HG03139 (cell line): ENCODE measurements around the gene DNAJB9.

Experiments used
- ATAC-seq: cut with Tn5 transposase; IDR thresholded peaks from one replicate; pipeline ENCODE4 v1.9.1; 2021; ENCODE audit not compliant: unreplicated experiment

Gene DNAJB9

GRCh38 chr7:108604307-108605077 is 34.8 kb downstream of the DNAJB9 start:
- ATAC-seq: no peak

- no peak for ATAC-seq
Observed at GRCh38 chr7:108605559-108606201, 36.0 kb downstream of the DNAJB9 start.

GRCh38 chr7:108609643-108610042 is 40.0 kb downstream of the DNAJB9 start:
- ATAC-seq: no peak

DNA sequence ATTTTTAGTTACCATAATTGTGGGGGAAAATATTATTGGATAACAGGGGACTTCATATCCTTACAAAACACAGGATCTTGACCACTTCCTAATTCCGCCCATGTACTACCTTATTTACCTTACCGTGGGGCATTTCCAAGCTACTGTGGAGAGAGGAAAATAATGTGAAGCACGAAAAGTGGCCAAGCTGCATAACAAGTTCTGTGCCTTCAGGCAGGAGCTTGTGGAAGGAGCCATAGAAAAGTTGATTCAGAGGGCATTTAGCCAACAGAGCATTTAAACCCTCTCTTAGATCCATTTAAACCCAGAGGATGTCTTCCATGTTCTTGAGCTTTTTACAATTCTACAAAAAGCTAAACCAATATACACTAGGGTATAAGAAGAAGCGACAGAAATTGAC is 41.6 kb downstream of the DNAJB9 start:
- ATAC-seq: no peak

DNA sequence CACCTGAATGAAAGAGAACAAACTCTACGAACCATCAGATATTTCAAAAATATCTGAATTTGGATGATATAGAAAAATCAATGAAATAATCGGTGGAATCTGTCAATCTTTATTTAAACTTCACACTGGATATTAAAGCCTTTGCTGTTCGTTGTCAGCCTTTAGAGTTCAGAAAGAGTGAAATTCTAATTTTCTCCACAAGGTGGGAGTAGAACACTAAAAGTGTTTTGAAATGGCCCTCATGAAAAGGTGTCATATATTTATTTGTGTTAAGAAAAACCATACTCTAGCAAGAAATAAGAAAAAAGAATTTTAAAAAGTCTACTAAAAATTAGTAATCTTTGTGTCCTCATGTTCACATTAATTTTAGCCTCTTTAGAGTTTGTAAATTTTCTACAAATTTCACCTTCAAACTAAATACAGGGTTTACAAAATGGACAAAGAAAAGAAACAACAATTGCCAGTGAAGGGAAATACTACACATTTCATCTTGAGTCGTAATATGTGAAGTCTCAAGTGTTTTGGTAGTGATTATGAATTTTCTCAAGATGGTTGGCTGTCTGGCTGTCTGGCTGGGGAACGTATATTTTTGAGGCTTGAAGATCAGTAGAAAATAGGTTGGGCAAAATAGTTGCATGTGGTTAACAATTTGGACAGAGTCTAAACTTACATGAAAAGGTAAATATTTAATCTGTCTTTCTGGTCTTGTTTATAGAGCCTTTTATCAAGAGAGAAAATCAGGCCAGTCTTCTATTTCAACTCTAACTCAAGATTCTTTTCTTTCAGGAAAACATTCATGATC is 43.7 kb downstream of the DNAJB9 start:
- ATAC-seq: peak; percentile 69

- ATAC-seq: no peak
Observed at GRCh38 chr7:108613949-108614381, 44.3 kb downstream of the DNAJB9 start.

DNA sequence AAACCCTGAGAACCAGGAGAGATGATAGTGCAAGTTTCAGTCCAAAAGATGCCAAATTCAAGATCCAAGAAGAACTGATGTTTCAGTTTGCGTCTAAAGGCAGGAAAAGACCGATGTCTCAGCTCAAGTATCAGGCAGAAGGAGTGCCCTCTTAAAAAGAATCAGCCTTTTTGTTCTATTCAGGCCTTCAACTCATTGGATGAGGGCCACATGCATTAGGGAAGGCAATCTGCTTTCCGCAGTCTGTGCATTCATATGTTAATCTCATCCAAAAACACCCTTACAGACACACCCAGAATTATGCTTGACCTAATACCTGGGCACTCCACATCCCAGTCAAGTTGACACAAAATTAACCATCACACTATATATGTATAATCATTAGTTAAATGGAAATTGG is 45.2 kb downstream of the DNAJB9 start:
- ATAC-seq: no peak

- ATAC-seq: no peak
Observed at GRCh38 chr7:108618056-108618455, 48.4 kb downstream of the DNAJB9 start.

GRCh38 chr7:108623220-108623619 is 53.5 kb downstream of the DNAJB9 start:
- no peak for ATAC-seq
